Trophoblast cell (in vitro differentiated cells and primary cell): ENCODE measurements around the gene RPF1.

ENCODE experiments used
- DNase-seq, 2 donors: peaks; one replicate each; pipeline ENCODE4 v3.0.0-alpha.2; 2016
- H2AFZ ChIP-seq: 2 replicates; pipeline ENCODE4 v1.6.1; 2013; ENCODE audit warnings: low read length, moderate library complexity, mild to moderate bottlenecking; ENCODE audit not compliant: insufficient read depth, poor library complexity
- H2AK5ac ChIP-seq: 2 replicates; pipeline ENCODE4 v1.6.1; 2013; ENCODE audit warnings: mild to moderate bottlenecking, low read length
- H2BK120ac ChIP-seq: 2 replicates; pipeline ENCODE4 v1.6.1; 2013; ENCODE audit warnings: low read length, mild to moderate bottlenecking, moderate library complexity; ENCODE audit not compliant: insufficient read depth, poor library complexity
- H2BK12ac ChIP-seq: 2 replicates; pipeline ENCODE4 v1.6.1; 2013; ENCODE audit warnings: mild to moderate bottlenecking, low read length, moderate library complexity
- H2BK5ac ChIP-seq: 2 replicates; pipeline ENCODE4 v1.6.1; 2013; ENCODE audit warnings: low read length, low read depth, moderate library complexity, mild to moderate bottlenecking; ENCODE audit not compliant: poor library complexity
- H3K14ac ChIP-seq: 2 replicates; pipeline ENCODE4 v1.6.1; 2013; ENCODE audit warnings: mild to moderate bottlenecking, low read length
- H3K18ac ChIP-seq: 2 replicates; pipeline ENCODE4 v1.6.1; 2013; ENCODE audit warnings: mild to moderate bottlenecking, low read length
- H3K23ac ChIP-seq: 2 replicates; pipeline ENCODE4 v1.6.1; 2013; ENCODE audit warnings: low read length
- H3K27ac ChIP-seq: 2 replicates; pipeline ENCODE4 v1.5.1; 2013; ENCODE audit warnings: low read depth, mild to moderate bottlenecking, inconsistent platforms, low read length, moderate library complexity
- H3K27me3 ChIP-seq: 2 replicates; pipeline ENCODE4 v1.6.1; 2013; ENCODE audit warnings: inconsistent platforms, mild to moderate bottlenecking, low read length, moderate library complexity; ENCODE audit not compliant: insufficient read depth
- H3K36me3 ChIP-seq, 2 experiments: 1 replicate in 1 of 2; 2 replicates in 1 of 2; pipeline ENCODE4 v1.6.1; 2013; ENCODE audit warnings: low read length in 2 of 2, mild to moderate bottlenecking in 2 of 2, moderate library complexity in 1 of 2; ENCODE audit not compliant: insufficient read depth in 2 of 2, control insufficient read depth in 1 of 2
- H3K4ac ChIP-seq: 2 replicates; pipeline ENCODE4 v1.6.1; 2013; ENCODE audit warnings: low read depth, mild to moderate bottlenecking, low read length, moderate library complexity
- H3K4me1 ChIP-seq, 2 experiments: 1 replicate in 1 of 2; 2 replicates in 1 of 2; pipeline ENCODE4 v1.6.1; 2013; ENCODE audit warnings: low read length in 2 of 2, mild to moderate bottlenecking in 2 of 2, moderate library complexity in 1 of 2; ENCODE audit not compliant: insufficient read depth in 2 of 2, control insufficient read depth in 1 of 2
- H3K4me2 ChIP-seq: 2 replicates; pipeline ENCODE4 v1.6.1; 2013; ENCODE audit warnings: inconsistent platforms, mild to moderate bottlenecking, low read length, moderate library complexity
- H3K4me3 ChIP-seq: 2 replicates; pipeline ENCODE4 v1.5.1; 2013; ENCODE audit warnings: mild to moderate bottlenecking, low read depth, low read length, inconsistent platforms
- H3K79me1 ChIP-seq: one replicate; pipeline ENCODE4 v1.6.1; 2013; ENCODE audit warnings: low read length
- H3K79me2 ChIP-seq: 2 replicates; pipeline ENCODE4 v1.6.1; 2013; ENCODE audit warnings: low read length, mild to moderate bottlenecking; ENCODE audit not compliant: control insufficient read depth, insufficient read depth, poor library complexity
- H3K9ac ChIP-seq: 2 replicates; pipeline ENCODE4 v1.6.1; 2013; ENCODE audit warnings: mild to moderate bottlenecking, low read length
- H3K9me3 ChIP-seq: 2 replicates; pipeline ENCODE4 v1.6.1; 2013; ENCODE audit warnings: low read depth, mild to moderate bottlenecking, control low read depth, inconsistent platforms, low read length; ENCODE audit not compliant: insufficient read depth
- H4K12ac ChIP-seq: 2 replicates; pipeline ENCODE4 v1.6.1; 2013; ENCODE audit warnings: low read depth, mild to moderate bottlenecking, low read length, moderate library complexity
- H4K8ac ChIP-seq: 2 replicates; pipeline ENCODE4 v1.6.1; 2013; ENCODE audit warnings: low read depth, mild to moderate bottlenecking, low read length, moderate library complexity
- H4K91ac ChIP-seq: one replicate; pipeline ENCODE4 v1.6.1; 2013; ENCODE audit warnings: low read depth, mild to moderate bottlenecking, low read length, moderate library complexity
- WGBS: extraction: QIAGEN DNeasy Blood & Tissue Kit; methylation state at CpG from one replicate; pipeline ENCODE4 v1.1.7; 2013; ENCODE audit warnings: missing lambda C conversion rate; ENCODE audit not compliant: insufficient read length, insufficient coverage; ENCODE audit errors: extremely low coverage; 5-methylcytosine and 5-hydroxymethylcytosine counted together

Gene RPF1

GRCh38 chr1:84496498-84496897 lies 17.4 kb downstream of the RPF1 start:
- H3K4ac ChIP-seq: no peak overlapping the region
- no peak overlapping the region for H2BK12ac ChIP-seq
- H3K79me2 ChIP-seq: no peaks in the 10 kb centered on the region
- no peak overlapping the region for H3K27ac ChIP-seq
- no peak overlapping the region for H2BK5ac ChIP-seq
- no peak overlapping the region for H2AFZ ChIP-seq
- H3K9ac ChIP-seq: no peak overlapping the region
- no peak overlapping the region for H2BK120ac ChIP-seq
- no peak overlapping the region for H3K23ac ChIP-seq
- no peaks in the 10 kb centered on the region for H3K79me1 ChIP-seq
- no peaks in the 10 kb centered on the region for H3K9me3 ChIP-seq
- no peak for DNase-seq
- H4K91ac ChIP-seq: no peak overlapping the region
- H4K12ac ChIP-seq: no peak overlapping the region
- WGBS: no CpG with 5 or more reads among the region's 3 CpGs
- no peak overlapping the region for H4K8ac ChIP-seq
- peaks cover 10 to 16% of the 10 kb centered on the region in 2 experiments for H3K36me3 ChIP-seq
- H3K4me2 ChIP-seq: no peak overlapping the region
- no peaks in the 10 kb centered on the region for H3K27me3 ChIP-seq
- no peaks in the 10 kb centered on the region for H3K4me1 ChIP-seq
- H3K18ac ChIP-seq: no peak overlapping the region
- H2AK5ac ChIP-seq: no peak overlapping the region
- H3K4me3 ChIP-seq: no peak overlapping the region
- H3K14ac ChIP-seq: no peak overlapping the region

- no peak overlapping the region for H2AFZ ChIP-seq
- no peak overlapping the region for H2BK120ac ChIP-seq
- no peak overlapping the region for H2BK5ac ChIP-seq
- H3K4me1 ChIP-seq: no peaks in the 10 kb centered on the region
- H3K79me2 ChIP-seq: no peaks in the 10 kb centered on the region
- no peak overlapping the region for H3K4me3 ChIP-seq
- no peak overlapping the region for H3K23ac ChIP-seq
- H2AK5ac ChIP-seq: no peak overlapping the region
- H3K27me3 ChIP-seq: no peaks in the 10 kb centered on the region
- H3K14ac ChIP-seq: no peak overlapping the region
- no CpG with 5 or more reads among the region's 2 CpGs for WGBS
- peaks cover 10 to 19% of the 10 kb centered on the region in 2 experiments for H3K36me3 ChIP-seq
- H3K79me1 ChIP-seq: no peaks in the 10 kb centered on the region
- no peak overlapping the region for H4K91ac ChIP-seq
- H3K9me3 ChIP-seq: no peaks in the 10 kb centered on the region
- no peak overlapping the region for H2BK12ac ChIP-seq
- H3K4ac ChIP-seq: no peak overlapping the region
- H4K12ac ChIP-seq: no peak overlapping the region
- H3K27ac ChIP-seq: no peak overlapping the region
- H3K4me2 ChIP-seq: no peak overlapping the region
- DNase-seq: no peak
- no peak overlapping the region for H4K8ac ChIP-seq
- H3K9ac ChIP-seq: no peak overlapping the region
- H3K18ac ChIP-seq: no peak overlapping the region
Measured at GRCh38 chr1:84497631-84498275, 18.7 kb downstream of the RPF1 start.

GRCh38 chr1:84502927-84503326 lies 23.9 kb downstream of the RPF1 start:
- H3K27ac ChIP-seq: no peak overlapping the region
- H3K9ac ChIP-seq: no peak overlapping the region
- no peak overlapping the region for H3K4me2 ChIP-seq
- WGBS: no CpG with 5 or more reads among the region's 5 CpGs
- no peak overlapping the region for H3K14ac ChIP-seq
- H3K79me1 ChIP-seq: peaks cover 14% of the 10 kb centered on the region
- H3K18ac ChIP-seq: no peak overlapping the region
- H3K4me3 ChIP-seq: no peak overlapping the region
- no peak overlapping the region for H4K12ac ChIP-seq
- no peak overlapping the region for H4K8ac ChIP-seq
- no peak overlapping the region for H2BK120ac ChIP-seq
- peaks cover 4 to 7% of the 10 kb centered on the region in 2 experiments for H3K4me1 ChIP-seq
- no peak overlapping the region for H2AFZ ChIP-seq
- H3K9me3 ChIP-seq: no peaks in the 10 kb centered on the region
- H3K27me3 ChIP-seq: no peaks in the 10 kb centered on the region
- no peak for DNase-seq
- H3K23ac ChIP-seq: no peak overlapping the region
- no peak overlapping the region for H2BK12ac ChIP-seq
- no peak overlapping the region for H2BK5ac ChIP-seq
- H3K4ac ChIP-seq: peak overlapping the region; percentile 83
- peaks cover 3 to 8% of the 10 kb centered on the region in 2 experiments for H3K36me3 ChIP-seq
- no peak overlapping the region for H2AK5ac ChIP-seq
- H4K91ac ChIP-seq: no peak overlapping the region
- H3K79me2 ChIP-seq: peaks cover 9% of the 10 kb centered on the region

GRCh38 chr1:84504580-84505492 lies 25.8 kb downstream of the RPF1 start:
- WGBS: no CpG with 5 or more reads among the region's 17 CpGs
- Histone ChIP-seq H3K9ac (peak overlapping the region; percentile 99), H4K12ac (no peak overlapping the region), H3K14ac (peak overlapping the region; percentile 60), H2BK5ac (peak overlapping the region; percentile 39), H2AK5ac (no peak overlapping the region), H3K4me1 (peaks cover 4 to 7% of the 10 kb centered on the region in 2 experiments), H3K79me2 (peaks cover 9% of the 10 kb centered on the region), H3K4me3 (peak overlapping the region; percentile 97), H4K91ac (no peak overlapping the region), H3K27ac (peak overlapping the region; percentile 36), H3K18ac (no peak overlapping the region), H3K36me3 (peaks cover under 1 to 5% of the 10 kb centered on the region in 2 experiments), H3K9me3 (no peaks in the 10 kb centered on the region), H3K23ac (no peak overlapping the region), H2BK12ac (no peak overlapping the region), H3K79me1 (peaks cover 14% of the 10 kb centered on the region), H3K4ac (peak overlapping the region; percentile 86), H2AFZ (no peak overlapping the region), H2BK120ac (peak overlapping the region; percentile 35), H4K8ac (peak overlapping the region; percentile 29), H3K27me3 (no peaks in the 10 kb centered on the region), H3K4me2 (peak overlapping the region; percentile 83)
- peak; percentile 8 to 72 for DNase-seq
